WTC11 (cell line): ENCODE results near the gene LYPD6B.

Experiments
- CREM ChIP-seq: sonication (generic); formaldehyde crosslinking; IDR thresholded peaks from 2 replicates; pipeline ENCODE4 v1.8.1; 2022; ENCODE audit warnings: mild to moderate bottlenecking, missing genetic modification reagents, moderate library complexity
- CTCF ChIP-seq: fragments of 200-600 bp; IDR thresholded peaks from 2 replicates; pipeline ENCODE4 v1.8.0; 2022; ENCODE audit warnings: antibody characterized with exemption
- E2F1 ChIP-seq: sonication (generic); formaldehyde crosslinking; IDR thresholded peaks from 2 replicates; pipeline ENCODE4 v1.8.0; 2022; ENCODE audit warnings: mild to moderate bottlenecking, missing genetic modification reagents
- ELF4 ChIP-seq: sonication (generic); formaldehyde crosslinking; IDR thresholded peaks from 2 replicates; pipeline ENCODE4 v1.8.1; 2022; ENCODE audit warnings: low read depth, mild to moderate bottlenecking, moderate library complexity, missing genetic modification reagents
- FOXJ3 ChIP-seq: sonication (generic); formaldehyde crosslinking; IDR thresholded peaks from 2 replicates; pipeline ENCODE4 v1.9.0; 2021; ENCODE audit warnings: missing genetic modification reagents, mild to moderate bottlenecking, borderline replicate concordance
- MAX ChIP-seq: sonication (generic); formaldehyde crosslinking; IDR thresholded peaks from 2 replicates; pipeline ENCODE4 v1.8.0; 2022; ENCODE audit warnings: mild to moderate bottlenecking, missing genetic modification reagents
- RELA ChIP-seq: sonication (generic); formaldehyde crosslinking; IDR thresholded peaks from 2 replicates; pipeline ENCODE4 v1.8.1; 2022; ENCODE audit warnings: missing genetic modification reagents, mild to moderate bottlenecking, borderline replicate concordance
- SP1 ChIP-seq: sonication (generic); formaldehyde crosslinking; conservative IDR thresholded peaks from 2 replicates; pipeline ENCODE4 v1.8.1; 2022; ENCODE audit warnings: missing genetic modification reagents
- TP53 ChIP-seq: sonication (generic); formaldehyde crosslinking; IDR thresholded peaks from 2 replicates; pipeline ENCODE4 v1.8.1; 2023; ENCODE audit warnings: mild to moderate bottlenecking, missing genetic modification reagents
- ZNF317 ChIP-seq: sonication (generic); formaldehyde crosslinking; IDR thresholded peaks from 2 replicates; pipeline ENCODE4 v1.8.1; 2023; ENCODE audit warnings: low read depth, mild to moderate bottlenecking, moderate library complexity, missing genetic modification reagents, borderline replicate concordance
- ZNF416 ChIP-seq: fragments of 250-450 bp; sonication (Bioruptor Pico); IDR thresholded peaks from 2 replicates; pipeline ENCODE4 v1.9.0; 2021; ENCODE audit warnings: mild to moderate bottlenecking, inconsistent platforms
- ZNF423 ChIP-seq: fragments of 250-450 bp; sonication (Bioruptor Pico); IDR thresholded peaks from 2 replicates; pipeline ENCODE4 v2.1.2; 2022; ENCODE audit warnings: mild to moderate bottlenecking, moderate library complexity

- TF ChIP-seq MAX: no peak
- no peak for TF ChIP-seq CTCF
- no peak for TF ChIP-seq CREM
- no peak for TF ChIP-seq FOXJ3 (CRISPR knock-in tag)
- no peak for TF ChIP-seq ZNF416 (CRISPR knock-in tag)
- TF ChIP-seq E2F1 (CRISPR knock-in tag): no peak
- no peak for TF ChIP-seq ZNF317 (CRISPR knock-in tag)
- TF ChIP-seq SP1: no peak
- no peak for TF ChIP-seq ZNF423 (CRISPR knock-in tag)
- TF ChIP-seq TP53 (CRISPR knock-in tag): no peak
- no peak for TF ChIP-seq RELA
- no peak for TF ChIP-seq ELF4
Observed at GRCh38 chr2:148989882-148990493, 48.5 kb upstream of the LYPD6B start.
